Stimulated activated CD8-positive, alpha-beta memory T cell treated with anti-CD3 and anti-CD28 coated beads, Interleukin-12 subunit alpha, Interleukin-12 subunit beta, amount 100 ng/mL, for 24 hours (primary cell): ENCODE results near the gene LHFPL5.

Experiments used
- DNase-seq: peaks from one replicate; pipeline ENCODE4 v3.0.0-alpha.2; 2020; ENCODE audit errors: extremely low read depth

Gene LHFPL5

DNA sequence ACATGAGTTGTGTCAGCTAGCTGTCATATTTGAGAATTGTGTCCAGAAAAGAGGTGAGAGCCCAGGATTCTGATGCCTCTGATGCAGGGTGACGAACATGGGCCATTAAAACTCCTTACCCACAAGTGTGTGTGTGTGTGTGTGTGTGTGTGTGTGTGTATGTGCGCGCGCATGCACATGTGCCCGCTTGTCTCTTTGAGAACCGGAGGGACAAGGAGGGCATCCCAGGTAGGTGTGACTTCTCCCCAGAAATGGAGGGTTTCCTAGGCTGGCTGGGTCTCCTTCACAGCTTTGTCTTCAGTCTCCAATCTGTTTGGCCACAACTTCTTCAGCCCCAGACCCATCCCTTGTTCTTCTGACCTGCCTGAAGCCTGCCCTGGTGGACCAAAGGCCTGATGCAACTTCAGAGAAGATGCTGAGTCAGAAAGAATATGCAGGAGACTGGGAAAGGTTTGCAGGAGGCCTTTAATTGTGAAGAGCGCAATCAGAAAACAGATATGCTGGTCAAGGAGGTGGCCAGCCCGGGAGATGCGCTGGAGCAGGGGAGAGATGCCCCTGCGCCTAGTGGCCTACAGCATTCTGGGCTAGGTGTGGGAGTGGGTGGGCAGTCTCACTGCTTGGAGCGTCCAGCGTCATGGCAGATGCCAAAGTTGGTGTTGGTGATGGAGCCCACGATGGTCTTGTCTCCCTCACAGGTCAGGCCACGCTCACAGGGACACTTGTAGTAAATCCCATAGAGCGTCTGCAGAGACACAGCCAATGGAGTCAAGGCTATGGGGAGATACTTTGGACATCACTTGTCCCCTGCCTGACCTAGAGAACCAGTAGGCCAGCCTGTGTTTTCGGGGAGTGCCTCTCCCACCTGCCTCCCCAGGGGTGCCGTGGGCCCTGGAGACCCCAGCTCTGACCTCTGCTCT lies 10.4 kb upstream of the LHFPL5 start:
- DNase-seq, result no peak

DNA sequence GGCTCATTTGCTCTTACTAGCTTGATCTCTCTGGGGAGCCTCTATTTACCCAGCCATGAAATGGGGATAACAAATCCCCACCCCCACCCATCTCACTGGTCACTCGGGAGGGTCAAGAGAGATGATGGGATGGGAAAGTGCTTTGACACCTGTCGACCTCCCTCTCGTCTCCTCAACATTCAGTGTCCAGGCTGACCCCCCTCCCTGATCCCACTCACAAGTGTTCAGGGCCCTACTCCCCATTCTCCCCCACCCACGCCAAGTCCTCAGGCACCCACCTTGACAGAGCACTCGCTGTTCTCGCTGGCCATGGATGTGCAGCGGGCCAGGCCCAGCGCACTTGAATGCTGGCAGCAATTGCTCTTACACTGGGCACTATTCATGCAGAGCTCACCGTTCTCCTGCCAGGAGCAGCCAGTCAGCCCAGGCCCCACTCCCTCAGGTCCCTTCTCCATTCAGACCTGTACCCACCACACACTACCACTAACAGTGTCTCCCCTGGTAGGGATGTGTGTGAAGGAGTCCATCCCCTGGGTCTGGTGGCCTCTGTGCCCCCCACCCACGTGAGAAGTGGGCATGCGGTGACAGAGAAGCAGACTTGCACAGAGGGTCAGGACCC lies 9.6 kb upstream of the LHFPL5 start:
- DNase-seq, result no peak

DNA sequence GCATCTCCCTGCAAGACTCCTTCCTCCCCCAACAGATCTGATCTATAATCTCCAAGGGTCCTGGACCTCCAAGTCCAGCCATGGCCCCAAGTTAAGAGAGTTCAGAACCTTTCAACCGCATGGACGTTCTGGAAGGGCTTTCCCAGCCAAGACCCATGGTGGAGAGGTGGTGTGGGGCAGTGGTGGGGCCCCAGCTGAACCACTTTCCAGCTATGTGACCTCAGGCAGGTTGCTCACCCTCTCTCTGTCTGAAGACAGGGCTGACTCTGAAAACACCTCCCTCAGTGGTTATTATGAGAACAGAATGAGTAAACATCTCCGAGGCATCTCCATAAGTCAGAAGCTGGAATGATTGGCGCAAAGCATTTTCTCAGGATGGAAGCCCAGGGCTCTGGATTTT lies 8.9 kb upstream of the LHFPL5 start:
- DNase-seq, result no peak

DNA sequence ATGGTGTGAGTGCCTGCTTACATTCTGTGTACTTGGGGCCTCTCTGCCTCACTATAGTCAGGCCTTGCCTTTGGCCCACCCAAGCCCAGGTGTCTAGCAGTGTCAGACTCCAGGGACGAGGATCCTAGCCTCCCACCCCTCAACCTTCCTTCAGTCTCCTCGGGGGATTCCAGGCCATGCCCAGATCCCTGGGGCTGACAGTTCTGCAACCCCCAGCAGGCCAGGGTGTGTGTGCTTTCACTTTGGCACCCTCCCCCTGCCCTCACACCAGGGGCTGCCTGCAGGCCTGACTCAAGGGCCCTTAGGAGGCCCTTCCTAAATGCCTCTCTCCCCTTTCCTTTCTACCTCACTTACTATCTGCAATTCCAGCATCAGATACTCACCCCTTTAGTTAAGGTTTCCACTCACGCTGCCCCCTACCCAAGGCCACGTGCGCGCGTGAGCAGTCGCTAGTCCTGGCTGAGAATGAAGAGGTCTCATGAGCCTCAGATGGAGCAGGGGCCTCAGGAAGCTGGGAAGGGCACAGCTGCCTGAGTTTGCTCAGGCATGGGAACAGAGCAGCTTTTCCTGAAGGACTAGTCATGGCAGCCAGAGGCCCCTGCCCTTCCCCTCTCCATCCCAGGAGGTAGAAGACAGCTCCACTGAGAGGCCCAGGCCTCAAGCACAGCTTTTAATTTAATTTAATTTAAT lies 7.2 kb upstream of the LHFPL5 start:
- DNase-seq, result no peak

DNA sequence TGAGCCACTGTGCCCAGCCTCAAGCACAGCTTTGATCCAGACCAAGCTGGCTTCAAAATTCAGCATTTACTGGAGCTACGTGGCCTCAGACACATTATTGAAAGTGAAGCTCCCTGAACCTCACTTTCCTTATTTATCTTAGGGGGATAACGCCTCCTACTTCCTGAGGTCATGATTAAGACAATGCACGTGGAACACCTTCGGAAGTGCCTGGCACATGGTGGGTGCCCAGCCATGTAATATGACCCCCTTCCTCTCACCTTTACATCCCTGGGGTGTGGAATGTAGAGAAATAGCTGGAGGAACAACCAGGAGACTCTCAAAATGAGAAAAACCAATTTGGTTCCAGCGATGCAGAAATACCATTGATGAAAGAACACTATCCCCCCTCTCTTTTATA lies 6.4 kb upstream of the LHFPL5 start:
- no peak for DNase-seq

DNA sequence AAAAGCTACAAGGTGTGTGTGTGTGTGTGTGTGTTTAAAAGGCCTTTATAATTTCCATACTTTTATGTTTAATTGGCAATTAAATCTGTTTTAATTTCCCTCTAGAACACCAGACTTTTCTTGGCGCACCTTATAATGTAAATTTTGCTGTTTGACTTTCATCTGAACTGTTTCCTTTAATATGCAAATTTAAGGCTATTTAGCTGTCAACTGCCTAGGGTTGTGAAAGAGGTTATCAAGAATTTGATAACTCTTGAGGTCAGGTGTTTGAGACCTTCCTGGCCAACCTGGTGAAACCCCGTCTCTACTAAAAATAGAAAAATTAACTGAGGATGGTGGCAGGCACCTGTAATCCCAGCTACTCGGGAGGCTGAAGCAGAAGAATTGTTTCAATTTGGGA lies 4.0 kb upstream of the LHFPL5 start:
- DNase-seq, result no peak

DNA sequence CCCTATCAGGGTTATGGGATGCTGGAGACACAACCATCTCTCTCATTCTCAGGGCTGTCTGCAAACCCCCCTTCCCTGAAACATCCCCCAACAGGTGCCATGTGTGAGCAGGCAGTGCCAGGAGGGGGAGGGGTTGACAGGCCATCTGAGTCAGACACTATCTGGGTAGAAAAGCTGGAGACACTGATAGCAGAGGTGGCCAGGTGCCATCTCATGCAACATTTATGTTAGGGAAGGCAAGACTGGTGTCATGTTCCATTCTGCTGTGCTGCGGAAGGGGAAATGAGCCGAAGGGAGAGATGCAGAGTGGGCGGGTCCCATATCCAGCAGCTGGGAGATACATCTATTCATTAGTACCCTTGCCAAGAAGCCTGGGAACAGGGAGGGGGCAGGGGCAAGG lies 3.5 kb downstream of the LHFPL5 start:
- DNase-seq, result no peak

DNA sequence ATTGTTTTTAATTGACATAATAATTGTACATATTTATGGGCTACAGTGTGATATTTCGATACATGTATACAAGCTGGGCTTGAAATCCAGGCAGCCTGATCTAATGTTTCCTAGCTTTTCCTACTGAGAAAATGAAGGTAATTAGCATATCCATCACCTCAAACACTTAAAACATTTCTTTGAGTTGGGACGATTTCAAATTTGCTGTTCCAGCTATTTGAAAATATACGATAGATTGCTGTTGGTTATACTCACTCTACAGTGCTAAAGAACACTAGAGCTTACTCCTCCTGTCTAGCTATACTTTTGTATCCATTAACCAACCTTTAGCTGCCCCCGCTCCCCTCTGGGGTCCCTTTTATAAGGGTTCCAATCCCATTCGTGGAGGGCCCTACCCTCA lies 4.7 kb downstream of the LHFPL5 start:
- DNase-seq, result no peak

DNA sequence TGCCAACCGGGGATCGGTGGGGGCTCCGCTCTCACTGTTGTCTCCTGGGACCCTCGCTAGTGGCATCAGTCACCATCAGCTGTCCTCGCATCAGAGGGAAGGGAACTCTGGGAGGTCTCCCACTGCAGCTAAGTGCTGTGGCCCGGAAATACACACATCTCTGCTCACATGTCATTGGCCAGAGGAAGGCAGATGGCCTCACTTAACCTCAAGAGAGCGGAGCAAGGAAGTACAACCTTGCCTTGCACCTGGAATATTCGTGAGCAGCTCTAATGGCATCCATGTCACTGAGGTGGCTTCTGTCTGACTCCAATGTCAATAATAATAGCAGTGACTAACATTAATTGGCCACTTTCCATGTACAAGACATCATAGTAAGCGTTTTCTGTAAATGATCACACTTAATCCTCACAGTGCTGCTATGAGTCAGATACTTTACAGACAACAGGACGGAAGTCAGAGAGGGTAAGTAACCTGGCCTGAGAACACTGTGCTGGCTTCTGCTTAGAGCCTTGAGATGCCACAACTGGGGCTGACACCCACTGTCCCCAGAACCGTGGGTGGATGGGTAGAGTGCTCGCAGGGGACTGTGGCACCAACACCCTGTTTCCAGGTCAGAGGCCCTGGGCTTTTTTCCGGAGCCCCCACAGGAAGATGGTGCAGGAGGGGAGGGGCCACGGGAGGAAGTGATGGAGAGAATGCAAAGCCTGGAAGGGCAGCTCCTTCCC lies 6.0 kb downstream of the LHFPL5 start:
- DNase-seq, result no peak

DNA sequence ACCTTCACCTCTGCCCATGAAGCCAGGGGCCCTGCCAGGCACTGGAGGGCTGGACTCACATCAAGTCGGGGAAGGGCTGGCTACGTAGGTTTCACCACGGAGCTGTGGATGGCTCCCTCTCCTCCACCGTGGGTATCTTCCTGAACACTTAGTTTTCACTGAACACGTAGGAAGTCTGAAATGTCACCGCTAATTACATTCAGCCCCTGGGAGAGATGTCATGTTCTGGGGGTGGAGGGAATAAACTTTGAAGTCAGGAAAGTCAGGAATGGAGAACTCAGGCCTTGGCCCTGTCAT lies 6.5 kb downstream of the LHFPL5 start:
- no peak for DNase-seq

DNA sequence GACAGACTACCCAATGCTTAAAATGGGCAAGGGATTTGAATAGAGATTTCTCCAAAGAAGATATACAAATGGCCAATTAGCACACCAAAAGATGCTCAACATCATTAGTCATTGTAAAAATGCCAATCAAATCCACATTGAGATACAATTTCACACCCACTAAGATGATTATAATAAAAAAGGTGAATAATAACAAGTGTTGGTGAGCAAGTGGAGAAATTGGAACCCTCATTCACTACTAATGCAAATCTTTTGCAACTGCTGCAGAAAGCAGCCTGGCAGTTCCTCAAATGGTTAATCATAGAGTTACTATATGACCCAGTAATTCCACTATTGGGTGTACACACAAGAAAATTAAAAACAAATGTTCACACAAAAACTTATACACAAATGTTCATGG lies 12.4 kb downstream of the LHFPL5 start:
- DNase-seq, result no peak

DNA sequence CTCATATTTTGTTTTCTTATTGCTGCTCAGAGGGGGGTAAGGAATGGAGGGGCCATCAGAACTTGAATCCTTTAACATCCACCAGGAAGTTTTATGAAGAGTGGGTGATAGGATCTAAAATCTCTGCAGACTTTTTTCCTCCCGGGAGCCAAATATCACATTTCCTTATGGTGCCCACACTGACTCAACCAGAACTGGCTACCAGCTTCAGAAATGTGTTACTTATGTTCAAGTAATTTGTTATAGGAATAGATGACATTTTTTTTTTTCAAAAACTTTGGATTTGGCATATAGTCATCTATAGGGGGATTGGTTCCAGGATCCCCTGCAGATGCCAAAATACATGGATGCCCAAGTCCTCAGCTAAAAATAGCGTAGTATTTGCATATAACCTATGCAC lies 18.4 kb downstream of the LHFPL5 start:
- DNase-seq, result no peak

DNA sequence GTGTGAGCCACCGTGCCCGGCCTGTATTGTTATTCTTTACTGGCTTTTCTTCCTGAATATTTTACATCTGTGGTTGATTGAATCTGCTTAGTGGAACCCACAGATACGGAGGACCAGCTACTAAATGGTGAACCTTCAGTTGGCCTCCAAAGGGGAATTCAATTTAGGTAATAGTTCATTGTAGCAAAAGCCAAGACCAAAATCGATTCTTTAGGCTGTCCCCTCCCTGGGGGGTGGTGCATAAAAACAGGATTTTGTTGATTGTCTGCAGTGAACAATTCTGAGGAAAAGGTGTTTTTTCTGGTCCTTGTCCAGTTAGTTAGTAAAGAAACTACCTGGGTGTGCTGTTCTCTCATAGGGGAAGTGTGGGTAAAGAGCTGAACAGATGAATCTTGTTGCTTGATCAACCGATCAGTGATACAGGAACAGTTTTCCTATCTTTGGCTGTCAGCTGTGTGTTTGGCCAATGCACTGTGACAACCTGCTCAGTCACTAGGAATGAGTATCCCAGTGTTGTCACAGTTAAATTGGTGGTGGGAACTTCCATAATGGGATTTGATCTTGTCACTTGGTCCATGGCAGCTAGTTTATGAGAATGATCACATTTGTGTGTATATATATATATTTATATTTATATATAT lies 19.5 kb downstream of the LHFPL5 start:
- DNase-seq, result no peak

DNA sequence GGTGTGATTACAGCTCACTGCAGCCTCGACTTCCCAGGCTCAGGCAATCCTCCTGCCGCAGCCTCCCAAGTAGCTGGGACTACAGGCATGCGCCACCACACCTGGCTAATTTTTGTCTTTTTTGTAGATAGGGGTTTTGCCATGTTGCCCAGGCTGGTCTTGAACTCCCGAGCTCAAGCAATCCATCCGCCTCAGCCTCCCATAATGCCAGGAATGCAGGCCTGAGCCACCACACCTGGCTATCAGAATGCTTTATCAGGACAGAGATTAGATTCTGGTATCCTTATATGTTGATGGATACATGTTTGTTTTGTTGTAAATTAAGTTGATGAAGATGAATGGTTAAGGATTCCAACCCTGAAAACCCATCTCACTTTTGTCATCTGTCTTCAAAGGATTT lies 24.2 kb downstream of the LHFPL5 start:
- no peak for DNase-seq

DNA sequence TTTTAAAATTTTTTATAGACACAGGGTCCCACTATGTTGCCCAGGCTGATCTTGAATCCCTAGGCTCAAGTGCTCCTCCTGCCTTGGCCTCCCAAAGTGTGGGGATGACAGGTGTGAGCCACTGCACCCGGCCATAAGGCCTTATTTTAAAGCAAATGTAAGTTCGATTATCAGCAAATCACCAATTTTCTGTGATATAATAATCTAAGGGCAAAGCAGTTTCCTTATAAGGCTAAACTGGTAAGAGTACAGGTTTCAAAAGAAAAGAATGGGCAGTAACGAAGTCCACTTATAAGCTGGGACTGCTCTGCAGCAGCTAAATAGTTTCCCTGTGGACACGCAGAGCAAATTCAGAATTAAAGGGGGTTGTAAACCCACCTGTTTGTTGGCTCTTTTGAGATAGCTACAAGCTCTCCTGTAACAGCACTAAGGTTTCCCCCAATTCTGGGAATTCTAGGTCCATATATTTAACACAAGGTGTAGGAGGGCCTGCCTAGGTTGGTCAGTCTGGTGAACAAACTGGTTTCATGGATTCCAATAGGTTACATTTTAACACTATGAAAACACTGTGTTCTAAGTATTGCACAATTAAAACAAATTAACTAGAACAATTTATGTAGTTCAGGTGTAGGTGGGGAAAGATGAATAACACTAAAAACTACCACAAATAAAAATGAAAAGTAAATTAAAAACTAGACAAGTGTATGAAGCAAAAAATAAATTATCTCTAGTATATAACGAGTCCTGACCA lies 26.3 kb downstream of the LHFPL5 start:
- DNase-seq, result no peak

DNA sequence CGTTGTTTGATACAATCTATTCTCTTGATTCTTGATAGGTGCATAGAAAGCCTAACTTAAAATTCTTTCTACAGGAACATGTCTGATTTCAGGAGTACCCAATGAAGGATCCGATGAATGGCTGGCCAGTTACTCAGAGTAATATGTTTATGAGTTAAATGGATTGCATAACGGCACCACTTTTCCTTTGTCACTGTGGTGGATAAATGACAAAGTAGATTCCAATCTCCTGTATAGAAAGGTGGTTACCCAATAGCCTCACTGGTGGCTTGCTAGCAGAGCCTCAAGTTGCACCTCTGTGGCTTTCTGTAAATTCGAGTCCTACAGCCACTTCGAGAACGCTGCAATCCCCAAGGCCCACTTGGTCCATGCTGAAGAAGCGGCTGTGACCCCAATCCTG lies 28.4 kb downstream of the LHFPL5 start:
- no peak for DNase-seq

DNA sequence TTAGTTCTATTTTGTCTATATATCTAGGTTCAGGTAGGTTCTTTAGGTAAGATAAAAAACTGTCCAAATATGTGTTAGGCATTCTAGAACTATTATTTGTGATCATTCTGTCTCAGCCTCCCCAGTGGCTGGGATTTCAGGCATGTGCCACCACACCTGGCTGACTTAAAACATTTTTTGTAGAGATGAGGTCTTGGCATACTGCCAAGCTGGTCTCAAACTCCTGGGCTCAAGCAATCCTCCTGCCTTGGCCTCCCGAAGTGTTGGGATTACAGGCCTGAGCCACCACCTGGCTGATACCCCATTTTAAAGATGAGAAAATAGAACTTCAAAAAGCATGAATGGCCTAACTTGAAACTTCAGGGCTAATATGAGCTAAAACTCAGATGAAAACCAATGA lies 33.9 kb downstream of the LHFPL5 start:
- DNase-seq, result no peak

DNA sequence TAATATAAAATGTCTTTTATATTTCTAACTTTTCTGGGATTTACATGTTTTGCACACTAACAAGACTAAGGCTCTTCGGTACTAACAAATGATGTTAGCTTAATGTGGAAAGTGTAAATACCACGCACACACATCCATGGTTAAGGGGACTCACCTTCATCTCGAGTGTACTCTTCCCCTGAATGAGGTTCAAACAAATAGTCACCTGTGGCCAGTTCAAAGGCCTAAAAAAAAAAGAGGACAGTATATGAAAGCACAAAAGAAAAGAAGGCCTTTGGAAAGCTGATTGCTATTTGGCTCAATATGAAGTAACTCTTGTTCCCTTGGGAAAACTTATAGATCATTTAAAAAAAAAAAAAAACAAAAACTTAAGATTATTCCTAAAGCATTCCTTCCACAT lies 37.2 kb downstream of the LHFPL5 start:
- DNase-seq, result no peak

DNA sequence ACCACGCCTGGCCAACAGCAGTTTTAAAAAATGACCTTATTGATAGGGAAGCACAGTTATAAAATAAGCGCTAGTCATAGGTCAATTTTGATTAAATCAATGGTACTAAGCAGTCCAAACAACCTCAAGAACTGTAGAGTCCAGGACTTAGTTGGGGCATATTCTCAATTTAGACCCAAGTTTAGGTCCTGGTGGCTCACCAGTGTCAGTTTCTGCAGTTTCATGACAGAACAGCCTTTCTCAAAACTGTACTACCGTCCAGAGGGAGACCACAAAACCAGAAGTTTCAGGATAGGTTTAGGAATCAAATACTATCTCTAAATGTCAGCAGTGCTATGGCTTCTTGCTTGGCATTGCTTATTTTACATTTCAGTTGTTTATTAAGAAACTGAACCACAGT lies 39.1 kb downstream of the LHFPL5 start:
- DNase-seq, result no peak

DNA sequence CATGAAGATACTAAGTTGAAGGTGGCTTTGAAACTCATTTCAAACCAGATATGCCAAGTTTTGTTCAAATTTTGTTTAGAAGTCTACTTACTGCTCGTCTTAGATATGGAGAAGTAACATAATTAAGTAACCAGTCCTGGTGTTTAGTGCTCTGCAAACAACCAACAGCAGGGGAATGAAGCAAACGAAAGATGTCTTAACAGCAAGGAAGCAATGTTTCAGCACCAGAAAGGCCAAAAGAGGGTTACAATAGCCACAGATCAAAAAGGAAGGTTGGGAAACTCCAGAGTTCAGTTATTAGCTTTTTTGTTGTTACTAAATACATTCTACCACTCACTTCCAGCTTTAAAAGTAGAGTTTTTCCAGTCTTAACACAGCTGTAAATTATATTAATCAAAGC lies 45.1 kb downstream of the LHFPL5 start:
- DNase-seq, result no peak

DNA sequence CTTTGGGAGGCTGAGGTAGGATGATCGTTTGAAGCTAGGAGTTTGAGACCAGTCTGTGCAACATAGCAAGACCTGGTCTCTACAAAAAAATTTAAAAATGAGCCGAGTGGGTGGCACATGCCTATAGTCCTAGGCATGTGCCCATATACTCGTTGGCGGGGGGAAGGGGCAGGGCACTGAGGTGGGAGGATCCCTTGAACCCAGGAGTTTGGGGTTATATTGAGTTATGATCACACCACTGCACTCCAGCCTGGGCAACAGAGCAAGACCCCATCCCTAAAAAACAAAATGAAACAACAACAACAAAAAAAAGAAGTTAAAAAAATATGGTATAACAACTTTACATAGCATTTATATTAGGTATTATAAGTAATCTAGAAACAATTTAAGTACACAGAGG lies 47.8 kb downstream of the LHFPL5 start:
- no peak for DNase-seq
